Kidney capillary endothelial cell (primary cell): Measurements from ENCODE around the gene DDX56.
A peak's percentile ranks its signal among the peaks of the same experiment; 100 is the strongest.

Source experiments
- DNase-seq: peaks from one replicate; pipeline ENCODE4 v3.0.0-alpha.2; 2018; ENCODE audit warnings: low spot score

Gene DDX56

DNA sequence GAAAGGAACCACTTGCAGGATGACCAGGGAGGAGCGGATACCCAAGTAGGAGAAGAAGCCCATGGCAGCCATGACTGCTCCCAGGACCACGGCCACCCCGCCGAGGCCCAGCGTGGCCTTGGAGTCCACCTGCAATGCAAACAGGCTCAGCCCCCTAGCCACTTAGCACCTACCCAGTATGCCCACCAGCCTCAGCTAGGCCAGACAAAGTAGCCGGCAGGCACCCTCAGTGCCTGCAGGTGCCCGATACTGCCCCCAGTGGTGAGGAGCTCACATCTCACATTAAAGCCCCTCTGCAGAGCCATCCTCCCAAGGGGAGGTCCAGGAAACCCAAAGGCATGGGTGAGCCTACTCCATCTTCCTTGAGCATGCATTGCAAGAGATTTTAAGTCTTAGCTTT lies 39.2 kb downstream of the DDX56 start:
- peak; percentile 43 for DNase-seq

DNA sequence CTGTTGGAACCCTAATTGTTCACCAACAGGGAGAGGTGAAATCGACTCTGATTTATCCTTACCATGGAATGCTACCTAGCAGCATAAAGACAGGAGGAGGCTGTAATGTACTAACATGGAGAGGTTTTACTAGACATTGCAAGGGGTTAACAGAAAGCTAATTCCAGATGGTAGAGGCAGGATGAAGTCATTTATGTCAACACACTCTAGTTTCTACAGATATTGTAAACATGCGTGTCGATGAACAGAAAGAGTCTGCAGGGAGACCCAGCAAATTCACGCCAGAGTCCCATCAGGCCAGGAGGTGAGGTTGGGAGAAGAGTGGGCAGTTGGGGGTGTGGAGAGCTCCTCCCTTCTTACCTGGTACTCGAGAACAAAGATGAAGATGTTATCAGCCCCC lies 39.6 kb downstream of the DDX56 start:
- DNase-seq = no peak

DNA sequence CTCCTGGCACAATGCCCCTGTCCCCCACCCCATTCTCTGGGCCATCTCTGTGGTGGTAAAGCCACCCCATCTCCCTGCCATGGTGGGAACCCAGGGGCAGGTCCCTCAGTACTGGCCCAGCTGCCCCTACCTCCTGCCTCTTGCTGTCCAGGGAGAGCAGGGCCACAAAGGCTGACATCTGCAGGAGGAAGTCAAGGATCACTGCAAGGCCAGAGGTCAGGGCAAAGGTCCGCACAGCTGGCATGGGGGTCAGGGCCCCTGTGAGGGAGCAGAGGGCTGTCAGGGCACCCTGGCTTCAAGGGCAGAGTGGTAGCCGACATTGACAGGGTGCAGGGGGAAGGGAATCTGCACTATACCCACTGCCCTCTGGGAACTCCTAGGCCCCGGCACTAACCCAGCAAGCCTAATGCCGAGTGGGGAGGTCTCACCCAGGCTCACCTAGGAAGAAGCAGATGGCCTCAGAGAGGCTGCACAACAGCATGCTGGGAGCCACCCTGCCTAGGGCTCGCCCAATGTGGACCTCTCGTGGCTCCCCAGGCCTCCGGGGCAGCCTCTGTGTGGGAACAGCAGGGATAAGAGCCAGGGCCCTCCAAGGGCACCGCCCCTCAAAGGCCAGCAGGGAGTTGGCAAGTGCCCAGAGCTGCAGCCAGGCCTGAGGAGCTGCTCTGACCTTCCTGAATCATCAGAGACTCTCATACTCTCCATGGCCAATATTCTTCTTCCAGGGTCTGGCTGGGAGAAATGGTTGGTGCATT lies 40.2 kb downstream of the DDX56 start:
- no peak for DNase-seq

DNA sequence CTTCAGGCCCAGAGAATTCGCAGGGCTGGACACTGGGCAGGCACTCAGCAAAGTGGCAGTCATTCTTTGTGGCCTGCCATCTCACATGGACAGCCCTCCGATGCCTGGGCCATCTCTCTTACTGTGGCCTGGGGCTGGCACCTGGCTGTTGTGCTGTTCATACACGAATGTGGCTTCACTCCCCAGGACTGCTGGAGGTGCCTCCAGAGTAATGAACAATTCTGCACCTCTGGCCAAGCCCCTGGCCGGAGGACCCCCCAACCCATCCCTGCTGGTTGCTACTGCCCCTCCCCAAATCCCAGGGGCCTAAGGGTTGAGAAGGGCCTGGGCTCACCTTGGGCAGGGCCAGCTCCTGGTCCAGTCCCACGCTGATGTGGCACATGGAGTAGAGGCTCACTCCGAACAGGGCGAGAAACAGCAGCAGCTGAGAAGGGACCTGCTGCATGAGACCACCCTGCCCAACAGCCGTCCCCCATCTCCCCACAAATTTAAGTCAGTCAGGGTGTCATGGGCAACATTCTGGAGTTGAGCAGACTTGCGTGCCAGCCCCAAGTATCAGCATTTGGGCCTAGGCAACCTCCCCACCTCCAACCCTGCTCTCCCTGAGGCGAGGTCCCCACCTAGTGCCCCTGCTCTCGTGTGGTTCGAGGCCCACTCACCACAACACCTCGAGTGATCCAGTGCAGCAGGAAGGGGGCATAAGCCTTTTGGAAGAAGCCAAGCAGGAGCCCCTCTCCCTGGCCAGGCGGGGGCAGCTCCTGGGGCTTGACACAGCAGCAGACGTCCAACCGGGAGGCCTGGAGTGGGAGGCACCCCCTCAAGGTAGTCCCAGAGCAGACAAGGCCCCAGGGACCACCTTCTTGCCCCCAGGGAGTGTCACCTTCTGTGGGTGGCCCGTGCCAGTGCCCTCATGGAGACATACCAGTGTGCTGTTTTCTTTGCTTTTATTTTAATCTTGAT lies 42.0 kb downstream of the DDX56 start:
- no peak for DNase-seq

DNA sequence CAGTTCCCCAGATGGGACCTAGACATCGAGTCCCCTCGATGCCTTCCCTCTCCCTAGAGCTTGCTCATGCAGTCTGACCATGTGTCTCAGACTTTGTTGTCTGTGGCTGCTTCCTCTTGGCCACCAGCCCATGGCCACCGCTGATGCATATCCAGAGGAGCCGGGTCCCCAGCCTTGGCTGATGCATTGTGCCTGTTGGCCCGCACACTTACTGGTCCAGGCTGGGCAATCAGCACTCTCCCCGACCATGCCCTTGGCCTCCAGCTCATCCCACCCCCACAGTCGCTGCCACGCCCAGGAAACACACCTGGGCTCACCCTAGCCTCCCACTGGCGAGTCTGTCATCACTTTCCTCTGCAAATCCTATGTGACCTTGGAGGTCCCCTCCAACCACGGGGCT lies 42.7 kb downstream of the DDX56 start:
- no peak for DNase-seq

DNA sequence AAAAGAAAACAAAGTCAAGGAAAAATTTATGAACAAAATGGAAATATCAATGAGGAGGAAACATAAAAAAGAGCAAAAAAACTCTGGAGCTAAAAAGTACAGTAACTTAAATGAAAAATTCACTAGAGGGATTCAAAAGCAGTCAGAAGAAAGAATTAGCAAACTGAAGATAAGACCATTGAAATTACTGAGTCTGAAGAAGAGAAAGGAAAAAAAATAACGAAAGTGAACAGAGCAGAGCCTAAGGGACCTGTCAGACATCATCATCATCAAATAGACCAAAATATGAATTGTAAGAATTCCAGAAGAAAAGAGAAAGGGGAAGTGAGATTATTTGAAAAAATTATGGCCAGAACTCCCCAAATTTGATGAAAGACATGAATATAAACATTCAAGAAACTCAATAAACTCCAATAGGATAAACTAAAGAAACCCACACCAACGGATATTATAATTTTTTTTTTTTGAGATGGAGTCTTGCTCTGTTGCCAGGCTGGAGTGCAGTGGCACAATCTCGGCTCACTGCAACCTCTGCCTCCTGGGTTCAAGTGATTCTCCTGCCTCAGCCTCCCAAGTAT lies 48.8 kb downstream of the DDX56 start:
- DNase-seq = no peak

DNA sequence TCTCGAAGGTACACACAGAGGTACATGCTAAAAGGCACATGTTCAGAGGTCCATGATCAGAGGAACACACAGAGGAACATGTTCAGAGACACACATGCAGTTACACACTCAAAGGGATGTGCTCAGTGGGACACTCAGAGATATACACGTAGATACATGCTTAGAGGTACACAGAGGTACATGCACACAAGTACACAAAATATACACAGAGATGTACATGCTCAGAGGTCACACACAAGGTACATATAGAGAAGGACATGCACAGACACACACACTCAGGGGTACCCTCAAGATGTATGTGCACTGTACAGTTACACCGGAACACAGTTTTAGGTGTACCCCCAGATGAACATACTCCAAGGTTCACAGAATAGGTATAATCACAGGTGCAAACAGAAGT lies 51.4 kb downstream of the DDX56 start:
- DNase-seq = no peak

DNA sequence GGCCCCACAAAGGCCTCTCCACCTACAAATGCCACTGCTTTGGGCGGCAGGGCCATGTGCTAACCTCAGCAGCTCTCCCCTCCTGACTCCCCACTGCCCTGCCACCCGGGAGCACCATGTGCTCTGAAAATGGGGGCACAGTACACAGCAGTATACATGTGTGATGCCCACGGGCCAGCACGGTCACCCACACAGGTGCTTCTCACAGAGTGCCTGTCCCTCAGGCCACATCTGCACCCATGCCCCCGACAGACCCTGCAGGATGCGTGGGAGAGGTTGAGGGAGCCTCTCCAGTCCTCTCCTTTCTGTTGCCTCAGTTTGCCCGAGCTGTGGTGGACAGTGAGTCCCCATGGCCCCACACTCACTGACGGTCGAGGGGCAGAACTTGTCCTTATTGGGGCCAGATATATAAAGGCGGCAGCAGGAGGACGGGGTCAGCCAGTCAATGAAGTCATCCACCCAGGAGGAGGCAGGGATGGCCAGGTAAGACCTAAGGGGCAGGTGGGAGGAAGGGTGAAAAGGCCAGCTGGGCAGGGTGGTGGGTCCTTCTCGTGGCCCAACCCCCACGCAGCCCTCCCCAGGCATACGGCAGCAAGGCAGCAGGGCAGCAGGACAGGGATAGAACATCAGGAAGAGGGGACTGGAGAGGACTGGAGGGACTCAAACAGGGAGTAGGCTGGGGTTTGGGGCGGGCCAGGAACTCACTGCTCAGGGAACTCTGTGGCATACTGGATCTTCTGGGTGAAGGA lies 52.2 kb downstream of the DDX56 start:
- DNase-seq = no peak

DNA sequence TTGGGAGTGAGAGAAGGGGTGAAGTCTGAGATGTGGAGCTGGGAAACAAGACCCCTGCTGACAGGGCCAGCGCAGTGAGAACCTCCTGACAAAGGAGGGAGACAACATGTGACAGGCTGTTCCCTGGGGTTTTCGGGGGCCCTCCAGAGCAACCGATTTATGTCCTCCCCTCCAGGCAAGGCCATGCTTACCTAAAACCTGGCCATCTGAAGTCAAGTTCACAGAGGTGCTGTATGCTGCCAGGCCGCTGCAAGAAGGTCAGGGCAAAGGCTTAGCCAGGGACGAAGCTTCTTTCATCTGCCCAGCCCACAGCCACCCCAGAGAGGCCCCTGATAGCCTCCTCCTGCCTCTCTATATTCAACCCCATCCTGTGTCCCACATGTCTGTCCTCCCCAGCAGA lies 53.1 kb downstream of the DDX56 start:
- no peak for DNase-seq

DNA sequence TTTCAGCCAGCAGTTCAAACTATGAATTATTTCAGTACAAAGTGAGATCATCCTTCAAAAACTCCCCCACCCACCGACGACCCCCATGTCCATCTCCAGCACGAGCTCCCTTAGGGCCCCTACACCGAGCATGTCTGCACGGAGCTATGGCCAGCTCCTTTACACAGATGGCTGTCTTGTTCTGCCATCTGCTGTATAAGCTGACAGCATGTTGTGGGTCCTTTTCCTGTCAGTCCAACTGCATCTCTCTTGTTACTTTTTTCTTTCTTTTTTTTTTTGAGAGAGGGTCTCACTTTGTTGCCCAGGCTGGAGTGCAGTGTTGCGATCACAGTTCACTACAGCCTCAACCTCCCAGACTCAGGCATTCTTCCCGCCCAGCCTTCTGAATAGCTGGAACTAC lies 54.2 kb downstream of the DDX56 start:
- DNase-seq = no peak

DNA sequence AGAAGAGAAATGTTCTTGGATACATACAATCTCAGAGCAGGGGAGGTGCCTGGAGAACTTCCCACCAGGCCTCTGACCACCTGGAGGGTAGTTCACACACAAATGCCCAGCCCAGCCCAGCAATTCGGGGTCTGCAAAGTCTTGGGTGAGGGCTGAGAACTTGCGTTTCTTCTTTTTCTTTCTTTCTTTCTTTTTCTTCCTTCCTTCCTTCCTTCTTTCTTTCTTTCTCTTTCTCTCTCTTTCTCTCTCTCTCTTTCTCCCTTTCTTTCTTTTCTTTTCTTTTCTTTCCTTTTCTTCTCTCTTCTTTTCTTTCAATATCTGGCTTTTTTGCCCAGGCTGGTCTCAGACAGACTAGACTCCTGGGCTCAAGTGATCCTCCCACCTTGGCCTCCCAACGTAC lies 54.9 kb downstream of the DDX56 start:
- no peak for DNase-seq

DNA sequence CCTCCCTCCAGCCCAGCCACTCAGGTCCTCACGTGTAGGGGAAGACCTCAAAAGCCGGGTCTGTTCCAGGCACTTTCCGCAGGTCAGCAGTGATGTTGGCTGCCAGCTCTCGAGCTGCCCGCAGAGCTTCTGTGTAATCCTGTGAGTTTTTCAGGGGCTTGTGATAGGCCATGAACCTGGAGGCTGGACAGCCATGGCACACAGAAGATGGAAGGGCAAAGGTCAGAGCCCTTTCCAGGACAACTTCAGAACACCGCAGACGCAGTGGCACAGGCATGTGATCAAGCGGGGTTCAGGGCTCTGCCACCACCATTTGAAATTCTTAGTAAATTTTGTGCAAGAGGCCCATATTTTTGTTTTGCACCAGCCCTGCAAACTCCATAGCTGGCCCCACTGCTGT lies 56.5 kb downstream of the DDX56 start:
- no peak for DNase-seq
